ENCODE data around the gene MEP1A.
"Not testable (repeated sequence)": the region's sequence is repeated elsewhere in the genome, so short reads cannot be mapped to it uniquely, and the experiment has no call there.

The MEP1A gene, protein sequence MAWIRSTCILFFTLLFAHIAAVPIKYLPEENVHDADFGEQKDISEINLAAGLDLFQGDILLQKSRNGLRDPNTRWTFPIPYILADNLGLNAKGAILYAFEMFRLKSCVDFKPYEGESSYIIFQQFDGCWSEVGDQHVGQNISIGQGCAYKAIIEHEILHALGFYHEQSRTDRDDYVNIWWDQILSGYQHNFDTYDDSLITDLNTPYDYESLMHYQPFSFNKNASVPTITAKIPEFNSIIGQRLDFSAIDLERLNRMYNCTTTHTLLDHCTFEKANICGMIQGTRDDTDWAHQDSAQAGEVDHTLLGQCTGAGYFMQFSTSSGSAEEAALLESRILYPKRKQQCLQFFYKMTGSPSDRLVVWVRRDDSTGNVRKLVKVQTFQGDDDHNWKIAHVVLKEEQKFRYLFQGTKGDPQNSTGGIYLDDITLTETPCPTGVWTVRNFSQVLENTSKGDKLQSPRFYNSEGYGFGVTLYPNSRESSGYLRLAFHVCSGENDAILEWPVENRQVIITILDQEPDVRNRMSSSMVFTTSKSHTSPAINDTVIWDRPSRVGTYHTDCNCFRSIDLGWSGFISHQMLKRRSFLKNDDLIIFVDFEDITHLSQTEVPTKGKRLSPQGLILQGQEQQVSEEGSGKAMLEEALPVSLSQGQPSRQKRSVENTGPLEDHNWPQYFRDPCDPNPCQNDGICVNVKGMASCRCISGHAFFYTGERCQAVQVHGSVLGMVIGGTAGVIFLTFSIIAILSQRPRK

DNA sequence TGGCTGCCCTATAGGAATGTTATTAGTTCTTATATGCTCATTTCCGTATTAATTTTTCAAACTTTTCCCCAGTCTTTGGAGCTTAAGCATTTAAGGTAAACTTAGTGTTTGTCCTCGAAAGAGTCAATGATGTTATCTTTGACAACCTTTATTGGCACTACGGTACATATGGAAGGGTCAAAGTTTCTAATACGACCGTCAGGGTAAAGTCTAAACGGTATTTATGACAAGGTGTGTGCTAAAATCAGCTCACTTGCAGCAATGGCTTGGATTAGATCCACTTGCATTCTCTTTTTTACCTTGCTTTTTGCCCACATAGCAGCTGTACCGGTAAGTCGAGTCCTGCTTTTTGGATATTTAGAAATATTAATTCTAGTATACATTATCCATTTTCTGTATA lies at the start of gene MEP1A:
Gene MEP1A (plus strand): TSS at position 252 of the 400 bp plus-strand sequence. CDS start 10 bp downstream, at position 262.
- H3K27ac ChIP-seq, result no peak within 1 kb of the TSS
- no peak within 1 kb of the TSS for H3K4me3 ChIP-seq

DNA sequence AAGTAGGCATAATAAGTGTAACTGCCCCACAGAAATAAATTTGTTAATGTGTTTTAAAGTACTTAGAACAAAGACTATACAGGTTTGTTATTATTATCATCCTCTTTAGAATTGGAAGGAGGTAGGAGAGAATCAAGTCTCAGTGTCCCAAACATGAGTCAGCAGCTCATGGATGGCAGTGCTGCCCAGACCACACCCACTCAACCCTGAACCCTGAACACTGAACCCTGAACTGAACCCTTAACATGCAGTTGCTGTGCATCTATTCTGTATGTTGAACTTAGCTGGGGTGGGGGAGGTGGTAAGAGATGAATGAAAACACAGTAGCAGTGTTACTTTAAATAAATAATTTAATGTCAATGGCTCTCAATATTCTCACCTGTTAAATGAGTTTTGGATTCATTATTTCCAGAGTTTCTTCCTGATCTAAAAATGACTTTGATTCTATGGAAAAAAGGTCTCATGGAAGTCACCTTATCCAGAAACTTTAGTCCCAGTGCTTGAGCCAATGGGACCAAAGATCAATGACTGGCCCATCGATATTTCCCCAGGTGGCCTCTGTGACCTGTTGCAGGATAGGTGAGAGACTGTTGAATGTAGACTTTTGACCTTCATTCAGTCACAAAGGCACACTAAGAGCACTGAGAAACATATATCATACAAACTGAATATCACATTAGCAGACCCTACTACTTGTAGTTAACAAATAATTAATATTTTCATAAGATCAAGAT lies 49.6 kb upstream of the MEP1A start:
- Histone ChIP-seq H3K4me3 (no peak overlapping the region), H3K27ac (no peak overlapping the region)

DNA sequence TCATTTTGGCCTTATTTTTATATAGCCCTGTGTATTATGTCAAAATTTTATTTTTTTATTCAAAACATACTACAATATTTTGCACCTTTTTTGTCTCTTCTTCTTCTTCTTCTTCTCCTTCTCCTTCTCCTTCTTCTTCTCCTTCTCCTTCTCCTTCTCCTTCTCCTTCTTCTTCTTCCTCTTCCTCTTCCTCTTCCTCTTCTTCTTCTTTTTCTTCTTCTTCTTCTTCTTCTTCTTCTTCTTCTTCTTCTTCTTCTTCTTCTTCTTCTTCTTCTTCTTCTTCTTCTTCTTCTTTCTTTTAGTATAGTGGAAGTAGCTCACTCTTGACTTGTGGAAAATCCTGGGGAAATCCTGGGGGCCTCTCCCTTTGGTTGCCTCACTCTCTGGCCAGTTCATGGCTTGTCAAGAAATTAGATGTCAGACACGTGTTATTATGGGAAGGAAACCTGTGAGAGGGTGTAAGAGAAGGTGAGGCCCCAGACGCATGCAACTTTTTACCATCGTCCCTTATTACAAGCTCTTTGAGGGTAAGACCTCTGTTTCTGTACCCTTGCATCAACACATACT lies 48.9 kb upstream of the MEP1A start:
- H3K27ac ChIP-seq, H3K4me3 ChIP-seq: not testable (repeated sequence)

DNA sequence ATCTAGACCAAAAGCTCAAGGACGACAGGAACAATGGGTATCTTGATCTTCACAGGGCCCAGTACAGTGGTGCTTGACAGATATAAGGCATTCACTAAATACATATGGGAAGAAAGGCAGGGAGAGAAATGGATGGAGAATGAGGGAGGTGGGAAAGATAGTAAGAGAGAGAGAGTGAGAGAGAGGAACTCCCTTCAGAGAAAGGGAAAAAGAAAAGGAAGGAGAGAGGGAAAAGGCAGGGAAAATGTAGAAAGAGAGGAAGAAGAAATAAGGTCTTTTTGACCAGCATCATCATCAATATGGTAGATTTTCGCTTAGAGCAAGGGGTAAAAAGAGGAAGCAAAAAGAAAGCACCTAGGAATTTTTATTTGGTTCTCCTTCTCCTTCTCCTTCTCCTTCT lies 47.2 kb upstream of the MEP1A start:
- no peak overlapping the region for H3K4me3 ChIP-seq

DNA sequence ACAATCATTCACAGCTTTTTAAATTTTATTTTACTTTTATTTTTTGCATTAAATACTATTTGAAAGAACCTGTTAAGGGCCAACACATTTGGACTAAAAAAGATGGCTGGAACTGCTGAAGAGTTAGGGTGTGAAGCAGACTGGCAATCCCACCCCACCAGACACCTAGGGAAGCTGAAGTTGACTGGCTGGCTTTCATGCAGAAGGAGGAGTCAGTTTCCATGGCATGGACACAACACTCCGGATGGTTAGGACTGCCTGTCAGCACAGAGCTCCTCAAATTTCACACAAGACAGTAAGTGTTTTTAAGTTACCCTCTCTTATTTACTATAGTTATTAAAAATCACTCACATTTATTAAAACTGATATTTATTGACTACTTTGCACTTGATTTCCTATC lies 46.5 kb upstream of the MEP1A start, which contains the start of gene ANKRD66:
Gene ANKRD66 (plus strand): TSS at position 238 of the 400 bp plus-strand sequence. CDS start 5,016 bp downstream, outside the sequence.
- H3K27ac ChIP-seq, result no peak within 1 kb of the TSS
- no peak within 1 kb of the TSS for H3K4me3 ChIP-seq

More for the DNA sequence above, 47.2 kb upstream of the MEP1A start:
- no peak overlapping the region for H3K27ac ChIP-seq

DNA sequence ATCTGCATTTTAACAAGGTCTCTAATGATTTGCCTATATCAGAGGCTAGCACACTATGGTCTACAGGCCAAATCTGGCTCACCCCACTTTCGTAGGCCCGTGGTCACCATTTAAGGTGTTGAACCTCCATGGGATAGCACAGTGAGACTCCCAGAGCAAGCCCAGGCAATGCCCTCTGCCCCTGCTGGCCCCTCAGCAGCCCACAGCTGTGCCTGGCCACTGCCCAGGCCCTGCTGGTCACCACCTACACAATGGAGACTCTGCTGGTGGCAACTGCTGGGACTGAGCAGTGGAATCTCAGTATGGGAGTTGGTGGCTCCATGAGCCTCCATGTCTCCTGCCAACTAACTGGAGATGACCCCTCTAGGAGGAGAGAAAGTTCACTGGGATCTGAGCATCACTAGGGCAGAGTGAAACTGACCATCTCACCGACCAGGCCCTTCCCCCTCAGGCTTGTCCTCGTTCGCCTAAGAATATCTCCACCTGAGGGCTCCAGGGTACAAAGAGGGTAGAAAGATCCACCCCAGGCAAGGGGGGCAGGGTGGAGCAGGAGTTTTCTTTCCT lies 44.2 kb upstream of the MEP1A start:
- Histone ChIP-seq H3K4me3 (no peak overlapping the region), H3K27ac (no peak overlapping the region)

DNA sequence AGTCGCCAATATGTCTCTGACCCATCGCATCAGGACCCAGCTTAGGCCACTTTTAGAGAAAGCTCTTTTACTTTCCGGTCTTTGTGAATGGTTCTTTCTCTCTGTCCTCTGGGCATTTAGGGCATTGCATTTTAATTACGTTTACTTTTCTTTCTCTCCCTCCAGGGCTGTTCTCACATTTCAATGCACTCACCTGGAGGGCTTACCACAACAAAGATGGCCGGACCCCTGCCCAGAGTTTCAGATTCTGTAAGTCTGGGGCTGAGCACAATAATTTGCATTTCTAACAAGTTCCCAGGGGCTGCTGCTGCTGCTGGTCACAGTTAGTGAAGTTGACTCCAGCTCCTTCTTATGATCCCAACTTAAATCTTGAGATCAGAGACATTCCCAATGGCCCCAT lies 43.5 kb upstream of the MEP1A start:
- H3K4me3 ChIP-seq, result no peak overlapping the region
- no peak overlapping the region for H3K27ac ChIP-seq

DNA sequence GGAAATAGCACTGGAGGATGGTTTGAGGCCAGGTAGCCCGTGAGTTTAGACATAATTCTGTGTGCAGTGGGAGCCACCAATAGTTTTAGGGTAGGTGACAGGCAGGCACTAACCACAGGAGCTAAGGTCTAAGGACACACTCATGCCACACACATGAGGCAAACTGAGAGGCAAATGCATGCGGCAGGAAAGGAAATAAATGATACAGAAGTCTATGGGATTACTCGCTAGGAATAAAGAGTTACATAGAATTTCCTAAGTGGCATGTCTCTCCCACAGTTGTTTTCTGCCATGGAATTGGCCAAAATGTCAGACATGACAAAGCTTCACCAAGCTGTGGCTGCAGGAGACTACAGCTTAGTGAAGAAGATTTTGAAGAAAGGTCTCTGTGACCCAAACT lies 41.5 kb upstream of the MEP1A start:
- H3K27ac ChIP-seq, result no peak overlapping the region
- H3K4me3 ChIP-seq, result no peak overlapping the region

DNA sequence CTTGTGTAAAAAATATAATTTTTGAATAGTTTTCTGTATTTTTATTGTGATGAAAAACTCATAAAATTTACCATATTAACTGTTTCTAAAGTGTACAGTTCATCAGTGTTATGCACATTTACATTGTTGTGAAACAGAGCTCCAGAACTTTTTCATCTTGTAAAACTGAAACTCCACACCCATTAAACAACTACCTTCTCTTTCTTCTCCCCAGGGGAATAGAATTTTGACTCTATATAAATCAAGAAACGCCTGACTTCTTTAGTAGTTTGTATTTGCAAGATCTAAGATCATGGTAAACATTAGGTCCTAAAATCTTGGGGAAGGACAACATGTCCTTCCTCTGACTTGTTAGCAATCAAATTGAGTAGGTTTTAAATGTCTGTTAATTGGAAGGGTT lies 37.3 kb upstream of the MEP1A start:
- H3K4me3 ChIP-seq, result no peak overlapping the region
- no peak overlapping the region for H3K27ac ChIP-seq

DNA sequence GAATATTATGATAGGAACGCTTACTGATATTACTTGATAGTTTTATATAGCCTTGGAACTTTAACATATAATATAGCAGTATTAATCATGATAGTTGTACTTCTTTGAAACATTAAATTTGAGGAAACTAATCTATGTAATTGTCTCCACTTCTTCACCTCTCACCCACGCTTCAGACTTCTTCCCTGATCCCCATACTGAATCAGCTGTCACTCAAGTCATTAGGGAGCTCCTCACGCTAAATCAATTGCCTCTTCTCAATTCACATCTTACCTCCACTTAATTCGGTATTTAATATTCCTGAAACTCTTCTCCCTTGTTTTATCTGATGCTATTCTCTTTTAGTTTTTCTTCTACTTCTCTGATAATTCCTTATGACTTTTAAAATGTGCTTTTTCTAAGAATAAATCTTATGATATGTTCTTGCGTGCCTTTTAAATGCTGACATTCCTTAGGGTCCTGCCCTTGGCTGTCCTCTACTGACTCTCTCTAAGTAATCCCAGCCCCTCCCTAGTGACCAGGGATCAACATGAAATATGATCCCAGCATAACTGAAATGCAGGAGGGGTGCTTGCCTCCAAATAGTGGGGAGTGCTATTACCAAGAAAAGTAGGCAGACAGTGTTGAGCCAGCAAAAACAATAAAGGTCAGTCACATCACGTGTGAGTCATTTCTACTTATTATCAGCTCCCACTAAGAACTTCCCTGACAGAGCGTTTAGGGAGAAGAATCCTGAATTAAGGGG lies 36.5 kb upstream of the MEP1A start:
- no peak overlapping the region for H3K4me3 ChIP-seq
- H3K27ac ChIP-seq, result no peak overlapping the region

DNA sequence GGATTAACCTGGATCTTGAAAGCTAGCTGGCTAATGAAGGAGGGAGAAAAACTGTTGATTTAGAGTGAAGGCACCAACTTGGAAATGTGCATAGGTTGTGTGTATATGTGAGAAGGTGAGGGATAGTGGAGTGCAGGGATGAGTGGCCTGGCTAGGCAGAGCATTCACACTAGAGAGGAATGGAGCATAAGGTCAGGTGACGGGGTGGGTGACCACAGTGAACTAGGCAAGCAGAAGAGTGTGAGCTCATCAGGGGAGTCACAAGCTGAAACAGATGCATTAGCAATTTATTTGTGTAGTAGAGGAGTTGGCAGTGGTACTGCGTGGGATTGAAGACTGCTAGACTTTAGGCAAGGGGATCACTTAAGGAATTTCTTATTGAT lies 36.0 kb upstream of the MEP1A start:
- no peak overlapping the region for H3K27ac ChIP-seq
- no peak overlapping the region for H3K4me3 ChIP-seq

DNA sequence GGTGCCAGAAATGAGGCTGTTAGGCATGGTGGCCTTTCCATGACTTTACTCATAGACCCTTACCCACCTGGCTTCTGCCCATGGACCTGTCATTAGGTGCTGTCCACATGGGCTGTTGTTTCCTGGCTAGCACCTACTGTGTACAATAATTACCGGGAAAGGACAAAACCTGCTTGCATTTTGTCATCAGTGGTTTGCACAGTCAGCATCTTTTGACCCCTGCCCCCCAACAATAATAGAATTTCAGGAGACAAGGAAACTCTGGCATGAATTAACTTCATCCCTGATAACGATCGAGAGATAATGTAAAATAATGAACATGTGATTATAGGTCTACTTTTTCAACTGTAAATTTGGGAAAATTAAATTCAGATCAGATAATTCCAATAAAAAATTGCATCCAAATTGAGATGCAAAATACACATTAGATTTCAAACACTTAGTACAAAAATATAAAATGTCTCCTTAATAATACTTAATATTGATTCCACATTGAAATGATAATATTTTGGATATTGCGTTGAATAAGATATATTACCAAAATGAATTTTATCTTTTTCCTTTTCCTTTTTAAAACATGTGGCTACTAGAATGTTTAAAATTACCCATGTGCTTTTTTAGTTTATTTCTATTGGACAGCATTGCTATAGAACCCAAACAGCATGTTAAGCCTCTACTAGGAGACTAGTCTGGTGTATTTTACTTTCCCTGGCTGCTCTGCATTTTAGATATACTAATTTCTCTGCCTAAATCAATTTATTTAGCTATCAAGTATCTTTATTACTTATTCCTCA lies 34.0 kb upstream of the MEP1A start:
- no peak overlapping the region for H3K27ac ChIP-seq
- no peak overlapping the region for H3K4me3 ChIP-seq

DNA sequence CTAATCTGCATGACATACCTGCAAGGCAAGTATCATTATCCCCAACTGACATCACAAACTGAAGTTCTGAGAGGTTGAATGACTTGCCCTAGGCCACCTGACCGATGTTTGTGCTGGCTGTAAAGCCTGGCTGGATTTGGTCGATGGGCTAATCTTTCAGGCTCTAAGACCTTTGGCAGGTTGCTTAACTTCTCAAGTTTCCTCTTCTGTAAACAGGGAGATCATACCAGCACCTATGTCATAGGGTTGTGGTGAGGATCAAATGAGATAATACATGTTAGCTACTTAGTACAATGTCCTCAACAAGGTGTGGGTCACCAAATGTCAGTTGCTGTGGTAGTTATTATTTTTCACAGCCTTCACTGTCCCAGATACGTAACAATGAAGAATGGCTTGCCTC lies 32.3 kb upstream of the MEP1A start:
- Histone ChIP-seq H3K27ac (no peak overlapping the region), H3K4me3 (no peak overlapping the region)

DNA sequence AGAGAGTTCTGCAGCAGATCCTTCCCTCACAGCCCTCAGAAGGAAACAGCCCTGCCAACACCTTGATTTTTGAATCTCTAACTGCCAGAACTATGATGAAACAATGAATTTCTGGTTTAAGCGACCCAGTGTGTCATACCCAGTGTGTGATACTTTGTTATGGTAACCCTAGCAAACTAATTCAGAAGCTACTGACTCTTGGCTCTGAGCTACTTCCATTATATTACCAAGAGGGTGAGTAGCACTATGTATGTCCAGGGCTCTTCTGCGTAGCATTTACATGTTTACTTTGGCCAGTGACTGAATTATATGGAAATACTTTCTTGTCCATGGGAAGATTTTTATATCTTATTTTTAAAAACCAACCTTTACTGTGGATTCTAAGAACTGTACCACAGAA lies 29.7 kb upstream of the MEP1A start:
- Histone ChIP-seq H3K27ac (no peak overlapping the region), H3K4me3 (no peak overlapping the region)

DNA sequence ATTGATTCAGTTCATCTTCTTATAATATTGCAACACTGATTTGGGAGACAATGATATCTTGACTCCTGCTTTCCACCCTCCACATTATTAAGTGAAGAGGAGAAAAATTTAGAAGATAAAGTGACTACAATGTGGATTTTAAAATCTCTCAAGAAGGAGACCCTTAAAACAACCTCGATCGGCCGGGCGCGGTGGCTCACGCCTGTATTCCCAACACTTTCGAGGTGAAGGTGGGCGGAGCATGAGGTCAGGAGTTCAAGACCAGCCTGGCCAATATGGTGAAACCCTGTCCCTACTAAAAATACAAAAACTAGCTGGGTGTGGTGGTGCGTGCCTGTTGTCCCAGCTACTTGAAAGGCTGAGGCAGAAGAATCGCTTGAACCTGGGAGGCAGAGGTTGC lies 28.9 kb upstream of the MEP1A start:
- not testable (repeated sequence) for H3K27ac ChIP-seq, H3K4me3 ChIP-seq

DNA sequence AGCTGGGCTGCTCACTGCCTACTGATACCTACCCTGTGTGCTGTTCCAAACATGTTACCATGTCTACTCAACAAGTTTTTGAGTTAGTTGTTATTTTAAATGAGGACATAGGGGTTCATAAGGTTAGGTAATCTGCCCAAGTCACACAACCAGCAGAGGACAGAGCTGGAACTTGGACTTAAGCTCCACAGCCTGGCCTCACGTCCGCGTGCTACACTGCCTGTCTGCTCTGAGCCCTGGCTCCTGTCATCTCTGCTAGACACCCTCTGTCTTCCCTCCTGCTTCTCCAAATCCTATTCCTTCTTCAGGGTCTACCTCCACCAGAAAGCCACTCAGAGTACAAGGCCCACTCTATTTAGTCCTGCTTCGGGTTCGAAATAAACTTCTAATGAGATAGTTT lies 28.2 kb upstream of the MEP1A start:
- H3K27ac ChIP-seq, result no peak overlapping the region
- no peak overlapping the region for H3K4me3 ChIP-seq

DNA sequence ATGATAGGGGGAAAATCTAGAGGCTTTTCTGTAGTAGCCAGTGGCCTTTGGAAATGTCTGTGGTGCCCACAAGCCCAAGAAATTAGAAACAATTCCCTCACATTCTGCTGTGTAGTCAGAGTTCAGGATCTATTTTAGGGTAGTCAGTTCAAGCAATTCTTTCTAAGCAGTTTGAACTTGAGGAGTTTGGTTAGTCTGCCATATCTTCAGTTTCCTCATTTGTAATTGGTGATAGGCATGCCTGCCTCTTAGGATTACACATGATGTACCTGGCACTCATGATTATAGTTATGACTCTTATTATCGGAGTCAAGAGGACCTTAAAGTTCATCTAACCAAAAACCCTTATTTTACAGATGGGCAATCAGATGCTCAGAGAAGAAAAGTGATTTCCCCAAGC lies 21.2 kb upstream of the MEP1A start:
- Histone ChIP-seq H3K4me3 (no peak overlapping the region), H3K27ac (peak overlapping the region in 11 of 21 experiments; percentile 18 to 79 (median 52))

DNA sequence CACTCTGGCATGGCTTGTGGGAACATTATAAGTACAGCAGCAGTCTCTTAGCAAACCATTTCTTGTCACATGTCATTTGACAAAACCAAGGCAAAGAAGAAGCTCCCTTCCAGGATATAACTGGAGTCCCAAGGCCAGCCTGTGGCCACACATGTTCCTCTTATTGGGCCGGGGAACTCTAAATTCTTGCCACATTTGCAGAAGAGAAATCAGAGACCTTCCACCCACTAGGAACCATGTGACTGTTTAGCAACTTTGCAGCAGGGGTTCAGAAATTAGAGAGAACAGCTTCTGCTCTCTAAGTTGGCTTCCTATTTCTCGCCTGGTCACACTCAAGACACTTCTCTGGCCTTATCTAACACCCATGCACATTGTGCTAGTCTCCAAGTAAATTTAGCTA lies 20.4 kb upstream of the MEP1A start:
- Histone ChIP-seq H3K4me3 (no peak overlapping the region), H3K27ac (peak overlapping the region in 9 of 21 experiments; percentile 39 to 79 (median 57))
